Activated CD8-positive, alpha-beta T cell treated with anti-CD3 and anti-CD28 coated beads for 36 hours (primary cell): ENCODE results near the gene POLD1. TPM values are rescaled to one million over a fixed set of nuclear protein-coding genes. Genes with fewer than 3 reads are reported as not detected.
"Not testable (repeated sequence)": the region's sequence is repeated elsewhere in the genome, so short reads cannot be mapped to it uniquely, and the experiment has no call there.

Source experiments
- ATAC-seq: fragments of 200-7000 bp; cut with Tn5 transposase; one replicate; pipeline ENCODE4 v1.10.0; 2021; ENCODE audit warnings: mild to moderate bottlenecking, moderate library complexity
- CTCF ChIA-PET: fragments of 350-600 bp; sonication (Branson Sonifier 250); formaldehyde crosslinking; loops from one replicate; lab custom pipeline; 2021; ENCODE audit warnings: antibody characterized with exemption; lab: Charles Lee
- POLR2A ChIA-PET: fragments of 350-600 bp; sonication (Branson Sonifier 250); formaldehyde crosslinking; loops from one replicate; lab custom pipeline; 2021; ENCODE audit warnings: antibody characterized with exemption; lab: Charles Lee
- DNase-seq: peaks from one replicate; pipeline ENCODE4 v3.0.0-alpha.2; 2020
- H3K27ac Mint-ChIP-seq: one replicate; pipeline ENCODE4 v1.8.0; 2021; ENCODE audit warnings: mild to moderate bottlenecking, mixed read lengths
- H3K27me3 Mint-ChIP-seq: one replicate; pipeline ENCODE4 v1.8.0; 2021; ENCODE audit warnings: mixed read lengths
- H3K36me3 Mint-ChIP-seq: one replicate; pipeline ENCODE4 v1.8.0; 2021; ENCODE audit warnings: low read depth, mixed read lengths
- H3K4me1 Mint-ChIP-seq: one replicate; pipeline ENCODE4 v1.8.0; 2021; ENCODE audit warnings: low read depth, mixed read lengths
- H3K4me3 Mint-ChIP-seq: one replicate; pipeline ENCODE4 v1.8.0; 2021; ENCODE audit warnings: mild to moderate bottlenecking, moderate library complexity, mixed read lengths
- H3K9me3 Mint-ChIP-seq: one replicate; pipeline ENCODE4 v1.8.0; 2021; ENCODE audit warnings: mixed read lengths
- CTCF ChIP-seq: fragments of 200-600 bp; IDR thresholded peaks from one replicate; pipeline ENCODE4 v1.8.0; 2022; ENCODE audit warnings: antibody characterized with exemption, mild to moderate bottlenecking
- intact Hi-C: fragments of 100-400 bp; cut with micrococcal nuclease; formaldehyde crosslinking; loops from one replicate; pipeline ENCODE4 v1.10.0; 2022
- total RNA-seq, 2 experiments: library from RNA; stranded (reverse); gene quantifications; one replicate each; pipeline ENCODE4 v1.2.3, GENCODE V29; 2021

The POLD1 gene
- total RNA-seq, 2 experiments from 2014 or later: 214 to 215 TPM

GRCh38 chr19:50344661-50345318 lies 39.4 kb upstream of the POLD1 start:
- Mint-ChIP-seq H3K27ac (peak overlapping the region; percentile 19), H3K4me1 (peaks cover 22% of the 10 kb centered on the region), H3K36me3 (no peaks in the 10 kb centered on the region), H3K9me3 (peaks cover 2% of the 10 kb centered on the region), H3K4me3 (no peak overlapping the region), H3K27me3 (peaks cover 2% of the 10 kb centered on the region)
- DNase-seq (no peak), ATAC-seq (peak; percentile 40)
- CTCF ChIA-PET: interaction anchor here (1.0 kb wide), 1 partner anchor 13 kb away, joined by 4 read pairs; no protein-coding TSS in a partner anchor
- POLR2A ChIA-PET: no interaction called here
- intact Hi-C loops: no loop called here
- TF ChIP-seq CTCF: no peak

GRCh38 chr19:50347089-50347581 lies 37.0 kb upstream of the POLD1 start:
- H3K27me3 Mint-ChIP-seq, H3K4me3 Mint-ChIP-seq, H3K9me3 Mint-ChIP-seq, H3K36me3 Mint-ChIP-seq, intact Hi-C loops: not testable (repeated sequence)
- ChIA-PET CTCF (interaction anchor here (1.3 kb wide), 1 partner anchor 11 kb away, joined by 10 read pairs; no protein-coding TSS in a partner anchor), POLR2A (interaction anchor here (0.6 to 1.6 kb wide), 3 partner anchors 13 to 96 kb away, joined by 3 to 6 read pairs (median 3); no protein-coding TSS in a partner anchor)
- H3K27ac Mint-ChIP-seq: peak overlapping the region; percentile 55
- H3K4me1 Mint-ChIP-seq: peaks cover 22% of the 10 kb centered on the region
- DNase-seq (peak; percentile 51), ATAC-seq (peak; percentile 71)

GRCh38 chr19:50349277-50350057 lies 34.7 kb upstream of the POLD1 start:
- no peak overlapping the region for H3K4me3 Mint-ChIP-seq
- POLR2A ChIA-PET: no interaction called here
- DNase-seq (no peak), ATAC-seq (no peak)
- H3K4me1 Mint-ChIP-seq: peaks cover 22% of the 10 kb centered on the region
- H3K9me3 Mint-ChIP-seq: peaks cover under 1% of the 10 kb centered on the region
- intact Hi-C loops: no loop called here
- peaks cover 4% of the 10 kb centered on the region for H3K27me3 Mint-ChIP-seq
- CTCF ChIA-PET: interaction anchor here (1.7 kb wide), 1 partner anchor 8 kb away, joined by 6 read pairs; no protein-coding TSS in a partner anchor
- no peaks in the 10 kb centered on the region for H3K36me3 Mint-ChIP-seq
- TF ChIP-seq CTCF: no peak
- no peak overlapping the region for H3K27ac Mint-ChIP-seq

- CTCF ChIA-PET: interaction anchor here (1.2 to 1.8 kb wide), 2 partner anchors 108 to 204 kb away, joined by 6 to 8 read pairs; no protein-coding TSS in a partner anchor
- no peak for ATAC-seq
These were observed 31.9 kb upstream of the POLD1 start for GRCh38 chr19:50352242-50352641.

GRCh38 chr19:50353487-50353880 lies 30.7 kb upstream of the POLD1 start:
- peaks cover 14% of the 10 kb centered on the region for H3K4me1 Mint-ChIP-seq
- intact Hi-C loops, H3K9me3 Mint-ChIP-seq, H3K27me3 Mint-ChIP-seq, CTCF ChIA-PET, ATAC-seq, H3K27ac Mint-ChIP-seq, H3K4me3 Mint-ChIP-seq, POLR2A ChIA-PET, DNase-seq, H3K36me3 Mint-ChIP-seq: not testable (repeated sequence)

More at GRCh38 chr19:50352242-50352641, 31.9 kb upstream of the POLD1 start:
- intact Hi-C loops: no loop called here
- Mint-ChIP-seq H3K9me3 (no peaks in the 10 kb centered on the region), H3K36me3 (no peaks in the 10 kb centered on the region), H3K27me3 (peaks cover 2% of the 10 kb centered on the region), H3K4me1 (peaks cover 15% of the 10 kb centered on the region), H3K27ac (no peak overlapping the region), H3K4me3 (no peak overlapping the region)
- DNase-seq: no peak
- no peak for TF ChIP-seq CTCF
- POLR2A ChIA-PET: no interaction called here
